B cell (primary cell): Measurements from ENCODE around the gene SEMA3G. TPM values are rescaled to one million over a fixed set of nuclear protein-coding genes. Genes with fewer than 3 reads are reported as not detected.

ENCODE experiments used
- ATAC-seq: fragments of 200-7000 bp; cut with Tn5 transposase; one replicate; pipeline ENCODE4 v1.10.0; 2021; ENCODE audit warnings: low read depth, mild to moderate bottlenecking, moderate number of reproducible peaks, moderate library complexity
- CTCF ChIA-PET: fragments of 350-600 bp; sonication (Branson Sonifier 250); formaldehyde crosslinking; loops from one replicate; lab custom pipeline; 2021; ENCODE audit warnings: antibody characterized with exemption, inconsistent platforms; lab: Charles Lee
- POLR2A ChIA-PET: fragments of 350-600 bp; sonication (Branson Sonifier 250); formaldehyde crosslinking; loops from one replicate; lab custom pipeline; 2021; ENCODE audit warnings: antibody characterized with exemption; lab: Charles Lee
- DNase-seq: peaks from one replicate; pipeline ENCODE4 v3.0.0; 2013
- H2AFZ ChIP-seq: 2 replicates; pipeline ENCODE4 v1.6.1; 2012; ENCODE audit warnings: mild to moderate bottlenecking, low read depth, low read length; ENCODE audit not compliant: insufficient read depth, poor library complexity, severe bottlenecking
- H3K27ac ChIP-seq, 2 donors: 1 replicate in 1 of 2; 2 replicates in 1 of 2; pipeline ENCODE4 v1.5.1; 2012 to 2013; ENCODE audit warnings: low read length in 2 of 2, mild to moderate bottlenecking in 2 of 2, moderate library complexity in 1 of 2
- H3K27me3 ChIP-seq, 4 experiments: fragments of 200-600 bp in 1 of 4; sonication (generic) in 1 of 4; replicated peaks in 1 of 4; 1 replicate in 2 of 4; 2 replicates in 2 of 4; pipeline versions ENCODE4 v1.6.1 to v1.7.0; 2013 to 2016; ENCODE audit warnings: low read length in 3 of 4, mild to moderate bottlenecking in 2 of 4, mixed read lengths in 1 of 4, moderate library complexity in 1 of 4; ENCODE audit not compliant: insufficient read depth in 4 of 4, control insufficient read depth in 3 of 4; ENCODE audit errors: control extremely low read depth in 1 of 4
- H3K36me3 ChIP-seq, 2 experiments: replicated peaks in 1 of 2; 1 replicate in 1 of 2; 2 replicates in 1 of 2; pipeline versions ENCODE4 v1.6.1 to v1.7.1; 2013; ENCODE audit warnings: low read length in 1 of 2; ENCODE audit not compliant: insufficient read depth in 2 of 2, control insufficient read depth in 1 of 2; ENCODE audit errors: control extremely low read depth in 1 of 2, extremely low read depth in 1 of 2
- H3K4me1 ChIP-seq, 2 donors: fragments of 200-600 bp in 1 of 2; sonication (generic) in 1 of 2; 1 replicate in 1 of 2; 2 replicates in 1 of 2; pipeline versions ENCODE4 v1.5.1 to v1.6.1; 2013 to 2017; ENCODE audit warnings: low read length in 2 of 2; ENCODE audit not compliant: control insufficient read depth in 2 of 2, insufficient read depth in 2 of 2
- H3K4me2 ChIP-seq: replicated peaks from 2 replicates; pipeline ENCODE3; 2012; ENCODE audit warnings: mild to moderate bottlenecking, low read depth, low read length; ENCODE audit not compliant: poor library complexity, severe bottlenecking
- H3K4me3 ChIP-seq, 5 experiments: fragments of 200-600 bp in 1 of 5; sonication (generic) in 1 of 5; 1 replicate in 3 of 5; 2 replicates in 2 of 5; pipeline versions ENCODE4 v1.5.1 to v1.7.0; 2011 to 2016; ENCODE audit warnings: low read length in 4 of 5, mild to moderate bottlenecking in 4 of 5, low read depth in 2 of 5, control low read depth in 1 of 5, moderate library complexity in 1 of 5; ENCODE audit not compliant: insufficient read depth in 1 of 5; ENCODE audit errors: control extremely low read depth in 1 of 5, extremely low read depth in 1 of 5
- H3K79me2 ChIP-seq: fragments of 200-600 bp; sonication (generic); one replicate; pipeline ENCODE4 v1.6.0; 2016; ENCODE audit warnings: low read length; ENCODE audit not compliant: control insufficient read depth, insufficient read depth
- H3K9ac ChIP-seq: fragments of 200-600 bp; sonication (generic); 2 replicates; pipeline ENCODE4 v1.6.1; 2017; ENCODE audit warnings: mild to moderate bottlenecking, low read length, moderate library complexity
- H3K9me3 ChIP-seq, 3 donors: one replicate each; pipeline versions ENCODE4 v1.6.1 to v1.7.1; 2013; ENCODE audit warnings: low read length in 2 of 3; ENCODE audit not compliant: control insufficient read depth in 2 of 3, insufficient read depth in 1 of 3; ENCODE audit errors: control extremely low read depth in 1 of 3
- H4K20me1 ChIP-seq: 2 replicates; pipeline ENCODE4 v1.6.0; 2012; ENCODE audit warnings: mild to moderate bottlenecking, low read length; ENCODE audit not compliant: insufficient read depth, control insufficient read depth, poor library complexity, severe bottlenecking
- H3K27ac Mint-ChIP-seq: one replicate; pipeline ENCODE4 v1.8.0; 2021; ENCODE audit warnings: mixed read lengths
- H3K27me3 Mint-ChIP-seq: one replicate; pipeline ENCODE4 v1.8.0; 2021; ENCODE audit warnings: mixed read lengths
- H3K4me1 Mint-ChIP-seq: one replicate; pipeline ENCODE4 v1.8.0; 2021; ENCODE audit warnings: mixed read lengths
- H3K4me3 Mint-ChIP-seq: one replicate; pipeline ENCODE4 v1.8.0; 2021; ENCODE audit warnings: mixed read lengths
- H3K9me3 Mint-ChIP-seq: one replicate; pipeline ENCODE4 v1.8.0; 2022; ENCODE audit warnings: mixed read lengths; ENCODE audit not compliant: insufficient read depth
- CTCF ChIP-seq: fragments of 200-600 bp; IDR thresholded peaks from one replicate; pipeline ENCODE4 v1.8.0; 2022; ENCODE audit warnings: antibody characterized with exemption, mild to moderate bottlenecking
- EZH2 ChIP-seq: IDR thresholded peaks from 2 replicates; pipeline ENCODE4 v1.6.1; 2012; ENCODE audit warnings: borderline replicate concordance, low read depth, mild to moderate bottlenecking, moderate library complexity, low read length; ENCODE audit not compliant: insufficient read depth, poor library complexity, severe bottlenecking
- WGBS: methylation state at CpG from one replicate; pipeline ENCODE4 v1.1.5; 2013; ENCODE audit warnings: missing lambda C conversion rate; ENCODE audit not compliant: insufficient coverage; 5-methylcytosine and 5-hydroxymethylcytosine counted together
- intact Hi-C: fragments of 100-400 bp; cut with micrococcal nuclease; formaldehyde crosslinking; loops from one replicate; pipeline ENCODE4 v1.10.0; 2022
- polyA plus RNA-seq: library from polyadenylated mRNA; depleted of rRNA; stranded (reverse); fragments of >200 nt; gene quantifications from 2 replicates; pipeline ENCODE4 v1.2.3, GENCODE V29; 2012
- total RNA-seq, 2 donors: library from RNA; stranded (reverse); fragments of 120-200 nt in 1 of 2; gene quantifications; 1 replicate in 1 of 2; 2 replicates in 1 of 2; pipeline versions ENCODE4 v1.2.3 to v1.2.4, GENCODE V29; 2013 to 2022

Gene SEMA3G
- total and polyA plus RNA-seq, 2 donors (not counting 1 experiment from before 2014, with no cell fraction given), result 0.10 to 0.42 TPM

DNA sequence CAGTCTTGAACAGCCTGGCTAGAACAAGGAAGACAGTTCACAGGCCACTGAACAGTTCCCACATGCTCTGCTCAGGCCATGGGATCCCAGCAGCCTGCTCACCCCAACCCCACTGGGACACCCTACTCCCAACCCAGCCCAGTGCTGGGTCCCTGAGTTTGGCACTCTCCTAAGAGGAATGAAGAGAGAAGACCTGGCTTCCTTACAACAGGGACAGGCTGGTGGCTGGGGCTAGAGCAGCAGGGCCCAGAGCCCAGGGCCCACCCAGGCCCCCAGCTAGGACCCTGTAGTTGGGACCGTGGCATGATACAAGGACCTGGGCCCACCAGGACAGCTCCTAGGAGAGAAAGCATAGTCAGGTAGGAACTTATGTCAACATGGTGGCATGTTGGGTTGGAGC is 43.4 kb downstream of the SEMA3G start:
- intact Hi-C loops, result no loop called here
- no peaks in the 10 kb centered on the region for H3K9me3 ChIP-seq
- no peaks in the 10 kb centered on the region for H3K27me3 ChIP-seq
- H3K4me3 ChIP-seq, result no peak overlapping the region
- TF ChIP-seq CTCF (no peak), EZH2 (no peak)
- ATAC-seq (no peak), DNase-seq (no peak)
- no peaks in the 10 kb centered on the region for H3K4me1 ChIP-seq
- no peak overlapping the region for H3K27ac ChIP-seq
- WGBS, result 100% methylated on average over 1 of the region's 1 CpG
- peaks cover 4 to 70% of the 10 kb centered on the region in 2 experiments for H3K36me3 ChIP-seq
- no peak overlapping the region for H2AFZ ChIP-seq
- Mint-ChIP-seq H3K9me3 (no peaks in the 10 kb centered on the region), H3K4me1 (no peaks in the 10 kb centered on the region), H3K4me3 (no peak overlapping the region), H3K27ac (no peak overlapping the region), H3K27me3 (no peaks in the 10 kb centered on the region)
- peaks cover 6% of the 10 kb centered on the region for H4K20me1 ChIP-seq
- H3K4me2 ChIP-seq, result no peak overlapping the region
- H3K9ac ChIP-seq, result no peak overlapping the region
- H3K79me2 ChIP-seq, result peaks cover under 1% of the 10 kb centered on the region
- ChIA-PET POLR2A (no interaction called here), CTCF (no interaction called here)

DNA sequence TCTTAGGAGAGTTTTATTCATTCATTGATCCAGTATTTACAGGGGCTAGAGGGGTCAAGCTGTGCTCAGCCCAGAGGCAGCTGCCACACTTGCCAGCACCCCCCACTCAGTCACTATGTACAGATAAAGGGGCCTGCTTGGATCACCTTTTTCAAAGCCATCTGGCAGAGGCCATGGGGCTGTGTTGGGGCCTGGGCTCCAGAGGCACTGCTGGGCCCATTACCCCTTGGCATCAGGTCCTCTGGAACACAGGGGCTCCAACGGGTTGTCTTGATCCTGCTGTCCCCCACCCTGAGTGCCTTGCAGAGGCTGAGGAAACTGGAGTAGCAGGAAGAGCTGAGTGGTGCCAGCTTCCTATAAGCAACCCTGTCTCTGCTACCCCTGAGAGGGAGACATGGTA is 43.9 kb downstream of the SEMA3G start:
- Mint-ChIP-seq H3K27ac (no peak overlapping the region), H3K27me3 (no peaks in the 10 kb centered on the region), H3K4me3 (no peak overlapping the region), H3K9me3 (no peaks in the 10 kb centered on the region), H3K4me1 (no peaks in the 10 kb centered on the region)
- ATAC-seq, result no peak
- WGBS, result 100% methylated on average over 1 of the region's 1 CpG
- no peak overlapping the region for H2AFZ ChIP-seq
- peaks cover 4 to 65% of the 10 kb centered on the region in 2 experiments for H3K36me3 ChIP-seq
- H3K27ac ChIP-seq, result no peak overlapping the region
- ChIA-PET POLR2A (no interaction called here), CTCF (no interaction called here)
- H3K79me2 ChIP-seq, result no peaks in the 10 kb centered on the region
- no peak overlapping the region for H3K9ac ChIP-seq
- H3K4me2 ChIP-seq, result no peak overlapping the region
- no peaks in the 10 kb centered on the region for H3K4me1 ChIP-seq
- no peaks in the 10 kb centered on the region for H3K27me3 ChIP-seq
- no peak overlapping the region for H3K4me3 ChIP-seq
- TF ChIP-seq EZH2 (no peak), CTCF (no peak)
- intact Hi-C loops, result no loop called here
- H3K9me3 ChIP-seq, result no peaks in the 10 kb centered on the region
- no peak for DNase-seq
- peaks cover 6% of the 10 kb centered on the region for H4K20me1 ChIP-seq
